SIG-M5 treated with dmso at 0.1 percent for 504 hours (cell line): ENCODE data around the gene TEAD3.
A peak's percentile ranks its signal among the peaks of the same experiment; 100 is the strongest.

Experiments
- DNase-seq: peaks from one replicate; lab custom pipeline; 2025; ENCODE audit not compliant: unreplicated experiment; lab: John Stamatoyannopoulos, UW

Gene TEAD3

GRCh38 chr6:35514587-35514986 lies 17.7 kb upstream of the TEAD3 start:
- DNase-seq, result no peak

GRCh38 chr6:35512740-35513139 lies 15.9 kb upstream of the TEAD3 start, which contains the start of gene TULP1:
TULP1 (minus strand) TSS chr6:35512896; CDS start chr6:35512858, 38 bp downstream.
- no peak for DNase-seq

- no peak for DNase-seq
Measured at GRCh38 chr6:35512006-35512405, 15.1 kb upstream of the TEAD3 start.

GRCh38 chr6:35511562-35511941 lies 14.7 kb upstream of the TEAD3 start:
- no peak for DNase-seq

GRCh38 chr6:35510916-35511561 lies 14.2 kb upstream of the TEAD3 start:
- DNase-seq, result no peak

- no peak for DNase-seq
Measured at GRCh38 chr6:35508542-35508941, 11.7 kb upstream of the TEAD3 start.

- DNase-seq, result no peak
Measured at GRCh38 chr6:35508027-35508426, 11.1 kb upstream of the TEAD3 start.

- DNase-seq, result no peak
Measured at GRCh38 chr6:35507221-35507620, 10.3 kb upstream of the TEAD3 start.

- no peak for DNase-seq
Measured at GRCh38 chr6:35506536-35506935, 9.7 kb upstream of the TEAD3 start.

- no peak for DNase-seq
Measured at GRCh38 chr6:35505999-35506412, 9.1 kb upstream of the TEAD3 start.

GRCh38 chr6:35503534-35503933 lies 6.7 kb upstream of the TEAD3 start:
- DNase-seq, result no peak

GRCh38 chr6:35501784-35502183 lies 4.9 kb upstream of the TEAD3 start:
- no peak for DNase-seq

- no peak for DNase-seq
Measured at GRCh38 chr6:35500782-35501181, 3.9 kb upstream of the TEAD3 start.

- DNase-seq, result no peak
Measured at GRCh38 chr6:35499372-35499771, 2.5 kb upstream of the TEAD3 start.

- peak; percentile 13 for DNase-seq
Measured at GRCh38 chr6:35498422-35499067, 1.7 kb upstream of the TEAD3 start.

- peak; percentile 25 for DNase-seq
Measured at GRCh38 chr6:35497571-35498421, 917 bp upstream of the TEAD3 start.

GRCh38 chr6:35496036-35496840 lies 641 bp downstream of the TEAD3 start:
- no peak for DNase-seq

GRCh38 chr6:35495258-35496035 lies 1.4 kb downstream of the TEAD3 start:
- DNase-seq, result no peak

- DNase-seq, result peak; percentile 55
Measured at GRCh38 chr6:35494161-35494563, 2.7 kb downstream of the TEAD3 start.

- DNase-seq, result no peak
Measured at GRCh38 chr6:35493307-35493983, 3.4 kb downstream of the TEAD3 start.
